DMS53 (cell line): ENCODE data around the gene NUTF2.
"Not testable (repeated sequence)": the region's sequence is repeated elsewhere in the genome, so short reads cannot be mapped to it uniquely, and the experiment has no call there.

Source experiments
- DNase-seq: peaks from one replicate; lab custom pipeline; 2025; lab: John Stamatoyannopoulos, UW

The NUTF2 gene

DNA sequence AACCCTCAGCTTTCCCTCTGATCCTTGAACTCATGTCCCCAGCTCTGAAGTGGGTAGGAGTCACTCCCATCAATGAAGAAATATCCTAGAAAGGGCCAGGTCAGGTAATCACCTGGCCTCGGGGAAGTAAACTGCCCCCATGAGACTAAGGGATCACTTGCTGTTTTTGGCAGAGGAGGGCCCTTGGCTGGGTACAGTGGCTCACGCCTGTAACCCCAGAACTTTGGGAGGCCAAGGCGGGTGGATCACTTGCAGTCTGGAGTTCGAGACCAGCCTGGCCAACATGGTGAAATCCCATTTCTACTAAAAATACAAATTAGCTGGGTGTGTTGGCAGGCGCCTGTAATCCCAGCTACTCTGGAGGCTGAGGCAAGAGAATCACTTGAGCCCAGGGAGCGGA is 17.3 kb downstream of the NUTF2 start:
- DNase-seq = not testable (repeated sequence)

DNA sequence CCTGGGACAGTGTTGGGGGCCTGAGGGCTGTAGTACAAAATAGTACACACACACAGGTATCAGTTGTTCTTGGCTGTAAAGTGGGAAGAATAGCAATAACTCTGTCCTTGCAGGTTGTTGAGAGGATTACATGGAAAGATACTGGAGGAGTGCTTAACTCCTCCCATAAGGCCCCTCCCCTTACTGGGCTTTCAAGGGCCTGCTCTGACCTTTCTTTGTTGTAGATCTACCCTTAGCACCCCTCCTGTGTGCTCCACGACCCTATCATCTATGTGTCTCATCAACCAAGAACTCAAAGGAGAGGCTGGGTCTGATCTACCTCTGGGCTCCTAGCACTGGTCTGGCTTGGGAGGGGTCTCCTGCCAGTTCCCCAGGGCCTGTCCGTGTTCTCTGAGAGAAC is 17.9 kb downstream of the NUTF2 start:
- DNase-seq = no peak

GRCh38 chr16:67865318-67865717 is 18.6 kb downstream of the NUTF2 start:
- peak; percentile 73 for DNase-seq

DNA sequence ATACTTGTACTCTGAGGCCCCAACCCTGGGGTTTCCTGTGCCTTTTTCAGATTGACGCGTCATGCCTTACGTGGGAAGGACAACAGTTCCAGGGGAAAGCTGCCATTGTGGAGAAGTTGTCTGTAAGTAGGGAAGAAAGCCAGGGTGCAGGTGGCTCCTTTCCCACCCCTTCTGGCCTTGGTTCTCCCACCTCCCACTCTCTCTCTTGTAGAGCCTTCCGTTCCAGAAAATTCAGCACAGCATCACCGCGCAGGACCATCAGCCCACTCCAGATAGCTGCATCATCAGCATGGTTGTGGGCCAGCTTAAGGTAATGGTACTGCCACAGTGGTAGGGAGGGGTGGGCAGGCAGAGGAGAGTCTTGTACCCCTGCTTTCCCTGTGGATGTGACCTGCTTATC is 21.6 kb downstream of the NUTF2 start:
- DNase-seq = no peak

GRCh38 chr16:67869653-67870052 is 22.9 kb downstream of the NUTF2 start:
- DNase-seq = no peak

DNA sequence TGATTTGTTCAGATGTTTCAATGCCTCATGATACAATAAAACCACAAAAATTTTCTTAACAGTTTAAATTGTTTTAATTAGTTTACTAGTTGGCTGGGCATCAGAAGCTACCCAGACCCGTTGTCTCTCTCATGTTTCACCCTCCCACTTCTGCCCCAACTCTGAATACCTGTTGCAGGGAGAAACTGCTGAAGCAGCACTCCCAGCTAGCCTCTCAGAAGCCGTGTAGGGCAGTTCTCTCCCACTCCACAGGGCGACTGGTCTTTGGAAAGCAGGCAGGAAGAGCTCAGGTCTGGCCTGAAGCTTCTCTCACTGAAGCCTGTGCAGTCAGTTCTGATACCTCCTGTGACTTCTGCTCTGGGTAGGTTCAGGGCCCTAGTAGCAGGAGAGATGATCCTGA is 24.5 kb downstream of the NUTF2 start:
- peak; percentile 25 for DNase-seq

GRCh38 chr16:67872131-67872630 is 25.4 kb downstream of the NUTF2 start:
- DNase-seq = peak; percentile 14

- peak; percentile 90 for DNase-seq
Observed at GRCh38 chr16:67872631-67873434, 26.1 kb downstream of the NUTF2 start, which contains the start of gene EDC4. Gene EDC4, plus strand, starts transcription at chr16:67873052. Its CDS starts 210 bp downstream, at chr16:67873262.

DNA sequence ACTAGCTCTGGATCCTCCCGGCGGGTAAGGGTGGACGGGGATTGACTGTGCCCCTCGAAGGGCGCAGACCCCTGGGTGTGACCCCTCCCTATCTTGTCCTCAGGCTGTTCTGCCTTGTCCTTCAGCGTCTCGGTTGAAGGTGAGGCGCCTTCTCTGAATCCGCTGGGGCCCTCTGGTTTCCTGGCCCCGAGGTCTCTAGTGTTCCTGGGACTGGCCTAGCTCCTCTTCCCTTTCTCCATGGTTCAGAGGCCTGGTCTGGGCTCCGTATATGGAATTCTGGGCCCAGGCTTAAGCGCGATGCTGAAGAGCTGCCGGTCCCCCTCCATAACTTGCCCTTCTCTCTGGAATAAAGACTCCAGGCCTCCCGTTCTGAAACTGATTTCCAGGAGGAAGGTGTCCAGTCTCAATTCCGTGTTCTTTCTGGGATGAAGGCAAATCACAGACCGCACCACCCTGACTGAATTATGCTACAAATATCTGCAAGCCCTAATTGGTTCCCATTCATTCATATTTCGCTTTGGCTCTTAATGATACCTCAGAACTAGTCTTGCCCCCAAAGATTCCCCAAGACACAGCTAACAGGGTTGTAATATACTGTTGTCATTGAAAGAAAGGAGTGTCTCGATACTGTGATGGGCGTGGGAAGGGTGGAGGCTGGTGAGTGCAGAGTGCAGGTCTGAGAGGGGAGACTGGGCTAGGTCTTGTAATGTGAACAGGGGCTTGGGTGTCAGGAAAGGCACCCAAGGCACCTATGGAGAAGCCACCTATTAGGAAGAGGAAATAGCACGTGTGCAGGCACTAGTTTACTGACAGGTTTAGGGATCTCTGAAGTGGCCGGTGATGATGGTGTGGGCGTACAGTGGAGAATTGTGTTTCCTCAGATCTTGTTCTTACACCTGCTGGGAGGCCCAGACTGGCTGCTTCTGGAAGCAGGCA is 27.0 kb downstream of the NUTF2 start:
- DNase-seq = peak; percentile 27

GRCh38 chr16:67874372-67874771 is 27.6 kb downstream of the NUTF2 start:
- no peak for DNase-seq

GRCh38 chr16:67877064-67877463 is 30.3 kb downstream of the NUTF2 start:
- no peak for DNase-seq

GRCh38 chr16:67878232-67878631 is 31.5 kb downstream of the NUTF2 start:
- DNase-seq = no peak

- no peak for DNase-seq
Observed at GRCh38 chr16:67878846-67879245, 32.1 kb downstream of the NUTF2 start.

DNA sequence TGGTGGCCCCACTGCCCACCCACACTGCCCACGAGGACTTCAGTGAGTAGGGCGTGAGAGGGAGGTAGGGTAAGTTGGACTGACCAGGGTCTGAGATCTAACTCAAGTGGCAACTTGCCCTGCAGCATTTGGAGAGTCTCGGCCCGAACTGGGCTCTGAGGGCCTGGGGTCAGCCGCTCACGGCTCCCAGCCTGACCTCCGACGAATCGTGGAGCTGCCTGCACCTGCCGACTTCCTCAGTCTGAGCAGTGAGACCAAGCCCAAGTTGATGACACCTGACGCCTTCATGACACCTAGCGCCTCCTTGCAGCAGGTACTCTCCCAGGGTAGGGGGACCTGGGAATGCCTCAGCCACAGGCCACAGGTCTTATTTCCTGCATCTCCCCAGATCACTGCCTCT is 32.7 kb downstream of the NUTF2 start:
- no peak for DNase-seq

GRCh38 chr16:67879936-67880335 is 33.2 kb downstream of the NUTF2 start:
- DNase-seq = no peak

- DNase-seq = no peak
Observed at GRCh38 chr16:67880584-67880983, 33.9 kb downstream of the NUTF2 start.

- DNase-seq = no peak
Observed at GRCh38 chr16:67881621-67882161, 35.0 kb downstream of the NUTF2 start.

DNA sequence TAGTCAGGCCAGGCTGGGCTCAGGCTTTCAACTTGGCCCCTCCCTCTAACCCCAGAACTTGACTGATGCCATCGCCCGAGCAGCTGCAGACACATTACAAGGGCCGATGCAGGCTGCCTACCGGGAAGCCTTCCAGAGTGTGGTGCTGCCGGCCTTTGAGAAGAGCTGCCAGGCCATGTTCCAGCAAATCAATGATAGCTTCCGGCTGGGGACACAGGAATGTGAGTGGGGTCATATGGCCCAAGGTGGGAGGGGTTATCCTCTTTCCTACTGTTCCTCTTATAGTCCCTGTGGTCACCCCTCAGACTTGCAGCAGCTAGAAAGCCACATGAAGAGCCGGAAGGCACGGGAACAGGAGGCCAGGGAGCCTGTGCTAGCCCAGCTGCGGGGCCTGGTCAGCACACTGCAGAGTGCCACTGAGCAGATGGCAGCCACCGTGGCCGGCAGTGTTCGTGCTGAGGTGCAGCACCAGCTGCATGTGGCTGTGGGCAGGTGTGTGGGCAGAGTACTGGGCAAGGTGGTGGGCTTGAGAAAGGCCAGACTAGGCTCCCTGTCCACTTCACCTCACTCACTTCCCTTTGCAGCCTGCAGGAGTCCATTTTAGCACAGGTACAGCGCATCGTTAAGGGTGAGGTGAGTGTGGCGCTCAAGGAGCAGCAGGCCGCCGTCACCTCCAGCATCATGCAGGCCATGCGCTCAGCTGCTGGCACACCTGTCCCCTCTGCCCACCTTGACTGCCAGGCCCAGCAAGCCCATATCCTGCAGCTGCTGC is 35.8 kb downstream of the NUTF2 start:
- DNase-seq = no peak

DNA sequence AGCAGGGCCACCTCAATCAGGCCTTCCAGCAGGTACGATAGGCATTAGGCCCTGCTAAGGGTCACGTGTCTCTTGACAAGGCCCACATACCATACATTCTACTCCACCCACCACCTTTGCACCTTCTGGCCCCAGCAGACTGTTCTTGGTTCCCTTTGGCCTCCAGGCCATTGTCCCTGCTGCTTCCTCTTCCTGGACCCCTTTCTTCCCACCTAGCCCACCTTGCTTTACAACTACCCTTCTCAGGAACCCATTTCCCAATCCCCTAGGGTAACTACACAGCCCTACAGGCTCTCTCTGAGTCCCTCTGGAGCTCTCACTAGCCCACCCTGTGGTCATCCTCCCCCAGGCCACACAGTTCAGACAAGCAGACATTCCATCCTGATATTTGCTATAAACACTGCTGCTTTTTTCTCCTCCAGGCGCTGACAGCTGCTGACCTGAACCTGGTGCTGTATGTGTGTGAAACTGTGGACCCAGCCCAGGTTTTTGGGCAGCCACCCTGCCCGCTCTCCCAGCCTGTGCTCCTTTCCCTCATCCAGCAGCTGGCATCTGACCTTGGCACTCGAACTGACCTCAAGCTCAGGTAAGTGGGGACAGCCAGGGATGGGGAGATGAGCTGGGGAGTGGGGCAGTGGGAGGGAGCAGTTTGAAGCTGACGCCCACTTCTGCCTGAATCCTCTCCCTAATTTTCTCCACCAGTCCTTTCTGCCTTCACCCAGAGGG is 36.6 kb downstream of the NUTF2 start:
- DNase-seq = no peak

DNA sequence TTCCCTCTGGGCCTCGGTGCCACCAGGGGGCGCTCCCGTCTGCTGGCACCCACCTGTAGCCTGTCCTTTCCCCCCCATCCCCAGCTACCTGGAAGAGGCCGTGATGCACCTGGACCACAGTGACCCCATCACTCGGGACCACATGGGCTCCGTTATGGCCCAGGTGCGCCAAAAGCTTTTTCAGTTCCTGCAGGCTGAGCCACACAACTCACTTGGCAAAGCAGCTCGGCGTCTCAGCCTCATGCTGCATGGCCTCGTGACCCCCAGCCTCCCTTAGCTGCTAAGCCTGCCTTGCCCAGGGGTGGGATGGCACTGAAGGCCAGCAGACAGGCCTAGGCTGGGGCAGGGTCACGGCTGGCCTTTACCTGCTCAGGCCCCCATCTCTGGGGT is 37.1 kb downstream of the NUTF2 start:
- DNase-seq = peak; percentile 72

DNA sequence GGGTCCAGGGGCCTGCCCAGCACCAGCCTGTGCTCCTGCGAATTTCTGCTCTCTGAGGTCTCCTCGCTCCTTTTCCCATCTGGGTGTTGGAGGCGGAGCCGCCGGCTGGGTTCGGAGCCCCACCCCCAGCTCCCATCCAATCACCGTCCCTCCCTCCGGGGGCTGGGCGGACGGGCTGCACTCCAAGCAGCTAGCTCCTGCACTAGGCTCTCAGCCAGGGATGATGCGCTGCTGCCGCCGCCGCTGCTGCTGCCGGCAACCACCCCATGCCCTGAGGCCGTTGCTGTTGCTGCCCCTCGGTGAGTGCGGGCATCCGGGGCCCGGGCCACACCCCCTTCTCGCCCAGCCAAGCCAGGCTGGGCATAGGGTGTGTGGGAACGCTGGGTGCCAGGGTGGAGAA is 38.0 kb downstream of the NUTF2 start, which contains the start of gene NRN1L:
NRN1L (plus strand) TSS at position 202 of the 400 bp plus-strand sequence; CDS start at position 221, 19 bp downstream.
- no peak for DNase-seq
